Left kidney (tissue), 2 donors: ENCODE measurements around the gene TNFRSF11A. TPM values are rescaled to one million over a fixed set of nuclear protein-coding genes. Genes with fewer than 3 reads are reported as not detected.

Experiments
- DNase-seq: peaks from one replicate; pipeline ENCODE4 v3.0.0-alpha.2; 2013
- polyA plus RNA-seq: library from polyadenylated mRNA; unstranded; fragments of 120-200 nt; gene quantifications from one replicate; pipeline ENCODE4 v1.2.1, GENCODE V29; 2013; ENCODE audit not compliant: insufficient read length

The TNFRSF11A gene
- polyA plus RNA-seq, 1 donor: 2.8 TPM

- DNase-seq: no peak
Measured at GRCh38 chr18:62418258-62418657, 93.1 kb downstream of the TNFRSF11A start.

GRCh38 chr18:62420151-62420512 lies 95.0 kb downstream of the TNFRSF11A start:
- no peak for DNase-seq

GRCh38 chr18:62420513-62421209 lies 95.6 kb downstream of the TNFRSF11A start:
- DNase-seq: no peak

GRCh38 chr18:62425465-62426190 lies 100.5 kb downstream of the TNFRSF11A start:
- peak; percentile 93 for DNase-seq

GRCh38 chr18:62426191-62426488 lies 101.0 kb downstream of the TNFRSF11A start:
- DNase-seq: no peak

- no peak for DNase-seq
Measured at GRCh38 chr18:62432176-62432575, 107.1 kb downstream of the TNFRSF11A start.

- no peak for DNase-seq
Measured at GRCh38 chr18:62434798-62435197, 109.7 kb downstream of the TNFRSF11A start.

GRCh38 chr18:62435435-62436031 lies 110.4 kb downstream of the TNFRSF11A start:
- no peak for DNase-seq

- DNase-seq: no peak
Measured at GRCh38 chr18:62436636-62437234, 111.6 kb downstream of the TNFRSF11A start.

- DNase-seq: no peak
Measured at GRCh38 chr18:62437235-62438017, 112.3 kb downstream of the TNFRSF11A start.

GRCh38 chr18:62438018-62438329 lies 112.9 kb downstream of the TNFRSF11A start:
- no peak for DNase-seq

GRCh38 chr18:62438402-62438801 lies 113.3 kb downstream of the TNFRSF11A start:
- no peak for DNase-seq

- no peak for DNase-seq
Measured at GRCh38 chr18:62438866-62439265, 113.8 kb downstream of the TNFRSF11A start.

Other genes starting within 250 kb of the TNFRSF11A start
- 30.3 TPM for gene PIGN, start 138.3 kb upstream of the TNFRSF11A start, polyA plus RNA-seq
- 41.1 TPM for gene RELCH, start 138.1 kb upstream of the TNFRSF11A start, polyA plus RNA-seq
- 19.0 TPM for gene ZCCHC2, start 197.7 kb downstream of the TNFRSF11A start, polyA plus RNA-seq